Iris pigment epithelial cell (primary cell): ENCODE measurements around the gene ZNF558.

Experiments used
- DNase-seq: peaks from one replicate; pipeline ENCODE4 v3.0.0-alpha.2; 2011; ENCODE audit warnings: low read depth

Gene ZNF558

DNA sequence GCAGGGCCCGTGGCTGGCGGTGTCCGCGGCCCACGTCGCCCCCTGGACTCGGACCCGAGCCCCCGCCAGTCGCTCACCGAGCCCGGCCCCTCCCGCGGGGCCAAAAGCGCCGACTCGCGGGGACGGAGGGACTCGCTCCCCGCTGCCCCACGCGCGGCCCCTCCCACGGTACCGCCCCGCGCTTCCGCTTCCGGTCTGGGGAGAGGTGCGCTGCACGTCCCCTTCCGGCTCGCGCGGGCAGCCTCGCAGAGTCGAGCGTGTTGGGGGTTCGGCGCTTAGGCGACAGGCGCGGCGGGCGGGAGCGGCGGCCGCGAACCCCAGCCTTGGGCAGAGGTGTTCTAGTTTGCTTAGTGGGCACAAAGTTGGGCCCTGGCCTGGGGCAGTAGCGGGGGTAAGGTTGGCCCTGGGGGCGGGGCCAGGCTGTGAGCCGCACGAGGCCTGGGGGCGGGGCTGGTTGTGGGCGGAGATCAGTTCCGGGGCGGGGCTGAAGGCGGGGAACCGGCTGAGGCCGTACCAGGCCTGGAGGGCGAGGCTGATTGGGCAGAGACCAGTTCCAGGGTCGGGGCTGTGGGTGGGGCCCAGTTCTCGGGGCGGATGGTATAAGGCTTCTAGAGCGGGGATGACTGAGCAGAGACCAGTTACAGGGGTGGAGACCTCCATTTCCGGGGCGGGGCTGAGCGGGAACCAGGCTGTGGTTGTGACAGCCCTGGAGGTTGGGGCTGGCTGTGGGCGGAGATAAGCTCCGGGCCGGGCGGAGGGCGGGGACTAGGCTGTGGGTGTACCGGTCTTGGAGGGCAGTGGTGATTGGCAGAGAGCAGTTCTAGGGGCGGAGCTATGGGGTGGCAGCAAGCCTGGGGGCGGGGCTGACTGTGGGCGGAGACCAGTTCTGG is at the start of gene ZNF558, which contains the start of gene MBD3L1:
ZNF558 (minus strand) TSS at position 173 of the 890 bp plus-strand sequence. CDS start 9,645 bp downstream, outside the sequence.
MBD3L1 (plus strand) TSS at position 246 of the 890 bp plus-strand sequence. CDS start 10,302 bp downstream, outside the sequence.
- peak; percentile 99 for DNase-seq

DNA sequence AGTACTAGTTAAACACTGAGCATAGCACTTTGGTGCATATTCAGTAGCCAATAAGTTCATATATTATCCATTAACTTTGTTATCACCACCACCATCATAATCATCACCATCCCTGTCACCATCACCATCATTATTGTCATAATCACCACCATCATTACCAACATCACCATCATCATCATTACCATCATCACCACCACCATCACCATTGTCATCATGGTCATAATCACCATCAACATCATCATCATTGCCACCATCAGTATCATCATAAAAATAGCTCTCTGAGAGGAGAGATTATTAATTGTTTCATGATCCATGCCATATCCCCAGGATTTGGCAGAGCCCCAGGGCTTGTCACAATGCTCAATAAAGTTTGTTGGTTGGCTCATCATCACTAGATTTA is 49.4 kb upstream of the ZNF558 start:
- DNase-seq: no peak

GRCh38 chr19:8880868-8881488 is 48.9 kb upstream of the ZNF558 start:
- no peak for DNase-seq

GRCh38 chr19:8877854-8878705 is 46.0 kb upstream of the ZNF558 start:
- no peak for DNase-seq

- no peak for DNase-seq
These were observed 34.2 kb upstream of the ZNF558 start for GRCh38 chr19:8866344-8866743.

DNA sequence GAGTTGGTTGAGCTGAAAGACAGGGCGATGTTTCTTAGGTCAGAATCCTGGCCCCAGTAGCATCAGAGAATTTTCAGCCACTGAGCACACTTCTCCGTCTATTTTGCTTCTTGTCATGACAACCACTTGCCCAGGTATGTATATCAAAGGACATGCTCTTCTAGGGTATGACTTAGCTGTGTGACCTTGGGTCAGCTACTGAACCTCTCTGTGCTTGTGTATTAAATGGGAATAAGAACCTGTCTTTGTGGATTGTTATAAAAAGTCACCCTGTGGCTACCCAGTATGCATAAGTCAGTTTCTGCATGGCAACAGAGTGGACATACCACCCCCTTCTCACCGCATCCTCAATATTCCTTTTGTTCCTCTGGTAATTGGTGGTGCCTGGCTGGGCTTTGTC is 26.2 kb upstream of the ZNF558 start:
- DNase-seq: no peak

GRCh38 chr19:8850488-8850887 is 18.4 kb upstream of the ZNF558 start:
- DNase-seq: no peak

DNA sequence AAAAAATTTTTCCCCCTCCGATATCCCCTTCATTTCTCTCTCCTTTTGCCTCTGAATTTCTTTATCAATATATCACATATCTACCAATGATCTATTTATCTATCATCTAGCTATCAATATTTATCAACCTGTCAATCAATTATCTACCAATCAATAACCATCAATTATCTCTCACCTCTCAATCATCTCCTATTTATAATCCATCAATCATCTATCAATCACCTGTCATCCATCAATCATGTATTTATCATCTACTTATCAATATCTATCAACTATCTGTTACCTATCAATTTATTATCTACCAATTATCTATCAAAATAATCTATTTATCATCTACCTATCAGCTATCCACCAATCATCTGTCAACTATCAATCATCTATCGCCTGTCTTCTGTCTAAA is 17.1 kb upstream of the ZNF558 start:
- DNase-seq: no peak

GRCh38 chr19:8846819-8847218 is 14.7 kb upstream of the ZNF558 start:
- no peak for DNase-seq

DNA sequence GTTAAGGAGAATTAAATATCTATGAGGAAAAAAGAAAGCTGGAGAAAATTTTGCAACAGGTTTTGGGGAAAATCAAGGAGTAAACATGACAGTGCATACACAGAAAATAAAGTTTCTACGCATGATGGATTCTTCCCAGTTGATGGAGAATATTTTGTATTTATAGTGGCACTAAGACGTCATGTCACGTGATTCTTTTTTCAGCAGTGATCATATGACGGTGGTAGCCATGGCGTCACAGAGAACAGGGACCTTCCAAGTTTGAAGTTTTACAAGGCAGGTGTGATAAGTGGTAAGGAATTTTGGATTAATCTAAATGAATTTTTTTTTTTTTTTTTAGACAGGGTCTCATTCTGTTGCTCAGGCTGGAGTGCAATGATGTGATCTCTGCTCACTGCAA is 8.6 kb upstream of the ZNF558 start:
- no peak for DNase-seq

DNA sequence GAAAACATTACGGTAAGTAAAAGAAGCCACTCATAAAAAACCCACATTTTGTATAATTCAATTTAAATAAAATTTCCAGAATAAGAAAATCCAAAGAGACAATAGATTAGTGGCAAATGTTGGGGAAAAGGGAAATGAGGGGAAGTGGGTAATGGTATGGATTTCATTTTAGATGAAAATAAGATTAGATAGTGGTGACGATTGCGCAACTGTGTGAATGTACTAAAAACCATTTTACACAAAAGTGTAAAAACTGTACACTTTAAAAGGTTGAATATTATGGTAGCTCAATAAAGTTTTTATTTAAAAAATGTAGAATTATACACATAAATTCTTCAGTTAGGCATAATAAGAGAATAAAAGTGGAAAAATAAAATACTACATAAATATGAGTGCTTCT is 3.8 kb upstream of the ZNF558 start:
- no peak for DNase-seq

DNA sequence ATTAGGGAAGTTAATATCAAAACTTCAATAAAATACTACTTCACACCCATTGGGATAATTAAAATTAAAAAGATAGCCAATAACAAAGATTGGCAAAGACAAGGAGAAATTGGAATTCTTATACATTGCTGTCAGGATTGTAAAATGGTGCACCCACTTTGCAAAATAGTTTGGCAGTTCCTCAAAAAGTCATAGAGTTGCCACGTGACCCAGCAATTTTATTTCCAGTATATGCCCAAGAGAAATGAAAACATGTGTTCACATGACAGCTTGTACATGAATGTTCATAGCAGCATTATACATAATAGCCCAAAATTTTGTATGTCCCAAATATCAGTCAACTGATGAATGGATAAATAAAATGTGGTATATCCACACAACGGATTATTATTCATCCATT is 3.3 kb upstream of the ZNF558 start:
- DNase-seq: no peak

DNA sequence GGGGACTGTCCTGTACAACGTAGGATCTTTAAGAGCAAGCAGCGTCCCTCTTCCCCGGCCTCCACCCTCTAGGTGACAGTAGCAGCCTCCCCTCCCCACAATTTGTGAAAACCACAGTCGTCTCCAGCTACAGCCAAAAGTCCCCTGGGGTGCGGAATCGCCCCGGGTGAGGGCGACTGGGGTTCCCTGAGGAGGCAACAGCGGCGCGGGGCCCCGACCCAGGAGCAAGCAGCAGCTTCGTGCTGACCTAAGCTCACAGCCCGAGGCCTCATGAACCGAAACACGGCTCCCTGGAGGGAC is 322 bp downstream of the ZNF558 start:
- DNase-seq: no peak

DNA sequence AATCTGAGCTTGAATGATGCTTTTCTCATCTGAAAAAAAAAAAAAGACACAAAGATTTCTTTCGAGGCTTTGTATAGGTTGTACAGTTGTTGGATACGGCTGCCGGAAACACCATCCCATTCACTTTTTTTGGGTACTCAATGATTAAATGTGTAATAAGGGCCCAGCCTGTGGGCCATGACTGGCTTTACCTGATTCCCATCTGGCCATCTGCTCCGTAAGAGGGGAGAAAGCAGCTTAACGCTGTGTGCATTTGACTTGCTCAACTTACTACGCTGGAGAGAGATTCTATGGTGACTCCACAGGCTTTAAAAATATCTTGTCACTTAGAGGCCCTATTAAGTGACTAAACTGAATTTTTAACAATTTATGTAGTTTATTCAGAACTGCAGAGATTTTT is 731 bp downstream of the ZNF558 start:
- peak; percentile 4 for DNase-seq

GRCh38 chr19:8827277-8827676 is 4.8 kb downstream of the ZNF558 start:
- no peak for DNase-seq

DNA sequence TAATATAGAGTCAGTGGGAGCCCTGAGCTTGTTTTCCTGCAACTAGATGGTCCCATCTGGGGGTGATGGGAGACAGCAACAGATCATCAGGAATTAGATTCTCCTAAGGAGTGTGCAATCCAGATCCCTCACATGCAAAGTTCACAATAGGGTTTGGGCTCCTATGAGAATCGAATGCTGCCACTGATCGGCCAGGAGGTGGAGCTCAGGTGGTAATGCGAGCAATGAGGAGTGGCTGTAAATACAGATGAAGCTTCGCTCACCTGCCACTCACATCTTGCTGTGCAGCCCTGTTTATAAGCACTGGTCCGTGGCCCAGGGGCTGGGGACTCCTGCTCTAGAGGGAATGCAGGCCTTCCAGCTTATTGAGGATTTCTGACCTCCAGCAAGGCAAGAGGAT is 5.7 kb downstream of the ZNF558 start:
- no peak for DNase-seq

DNA sequence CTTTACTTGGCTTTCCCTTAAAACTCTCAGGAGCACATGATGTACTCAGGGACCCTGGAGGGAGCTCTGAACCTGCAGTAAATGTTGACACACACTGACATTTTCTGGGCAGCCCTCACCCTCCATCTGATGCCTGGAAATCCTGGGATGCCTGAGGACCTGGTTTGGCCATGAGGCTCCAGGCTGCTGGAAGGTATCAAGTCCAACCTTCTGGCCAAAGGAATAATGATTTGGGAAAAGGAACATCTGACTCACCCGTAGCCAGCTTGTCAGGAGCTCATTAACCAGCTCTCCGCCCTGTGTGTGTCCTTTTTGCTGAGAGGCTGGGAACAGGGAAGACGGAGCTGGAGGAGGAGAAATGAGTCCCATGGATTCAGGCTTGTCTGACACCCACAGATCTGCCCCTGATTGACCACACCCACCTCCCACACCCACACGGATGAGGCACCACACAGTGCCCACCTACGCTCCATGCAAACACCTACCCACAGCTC is 10.3 kb downstream of the ZNF558 start:
- no peak for DNase-seq

DNA sequence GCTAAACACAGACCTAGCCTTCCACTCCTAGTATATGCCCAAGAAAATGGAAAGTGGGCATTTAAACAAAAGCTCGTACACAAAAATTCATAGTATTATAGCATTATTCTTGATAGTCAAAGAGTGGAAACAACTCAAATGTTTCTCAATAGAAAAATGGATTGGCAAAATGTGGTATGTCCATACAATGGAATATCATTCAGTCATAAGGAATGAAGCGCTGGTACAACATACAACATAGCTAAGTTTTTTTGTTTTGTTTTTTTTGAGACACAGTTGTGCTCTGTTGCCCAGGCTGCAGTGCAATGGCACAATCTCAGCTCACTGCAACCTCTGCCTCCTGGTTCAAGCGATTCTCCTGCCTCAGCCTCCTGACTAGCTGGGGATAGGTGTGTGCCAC is 11.9 kb downstream of the ZNF558 start:
- DNase-seq: no peak

DNA sequence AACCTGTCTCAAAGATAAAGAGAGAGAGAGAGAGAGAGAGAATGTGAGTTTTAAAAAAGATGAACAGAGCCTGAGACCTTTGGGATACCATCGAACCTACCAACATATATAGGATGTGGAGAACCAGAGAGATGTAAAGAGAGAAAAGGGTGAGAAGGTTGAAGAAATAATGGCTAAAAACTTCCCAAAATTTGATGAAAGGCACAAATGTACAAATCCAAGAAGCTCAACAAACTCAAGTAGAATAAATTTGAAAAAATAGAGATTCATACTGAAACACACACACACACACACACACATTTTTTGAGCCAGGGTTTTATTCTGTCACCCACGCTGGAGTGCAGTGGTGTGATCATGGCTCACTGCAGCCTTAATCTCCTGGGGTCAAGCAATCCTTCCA is 16.3 kb downstream of the ZNF558 start:
- DNase-seq: no peak

DNA sequence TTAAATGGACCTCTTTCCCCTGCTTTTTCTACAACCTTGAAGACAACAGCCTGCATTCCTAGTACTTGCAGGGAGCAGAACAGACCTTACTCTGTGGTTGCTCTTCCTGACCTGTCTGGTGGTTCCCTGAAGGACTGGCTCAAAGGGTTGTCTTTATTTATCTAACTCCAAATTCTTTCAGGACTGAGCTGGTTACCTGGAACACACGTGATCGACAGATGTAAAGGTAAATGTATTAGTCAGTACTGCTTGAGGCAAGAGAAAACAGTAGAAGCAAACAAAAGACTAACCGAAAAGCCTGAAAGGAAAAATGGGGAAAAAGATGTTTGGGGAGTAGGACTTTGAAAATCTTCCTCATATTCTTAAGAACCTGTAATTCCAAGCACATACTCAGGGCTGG is 17.9 kb downstream of the ZNF558 start:
- DNase-seq: no peak

DNA sequence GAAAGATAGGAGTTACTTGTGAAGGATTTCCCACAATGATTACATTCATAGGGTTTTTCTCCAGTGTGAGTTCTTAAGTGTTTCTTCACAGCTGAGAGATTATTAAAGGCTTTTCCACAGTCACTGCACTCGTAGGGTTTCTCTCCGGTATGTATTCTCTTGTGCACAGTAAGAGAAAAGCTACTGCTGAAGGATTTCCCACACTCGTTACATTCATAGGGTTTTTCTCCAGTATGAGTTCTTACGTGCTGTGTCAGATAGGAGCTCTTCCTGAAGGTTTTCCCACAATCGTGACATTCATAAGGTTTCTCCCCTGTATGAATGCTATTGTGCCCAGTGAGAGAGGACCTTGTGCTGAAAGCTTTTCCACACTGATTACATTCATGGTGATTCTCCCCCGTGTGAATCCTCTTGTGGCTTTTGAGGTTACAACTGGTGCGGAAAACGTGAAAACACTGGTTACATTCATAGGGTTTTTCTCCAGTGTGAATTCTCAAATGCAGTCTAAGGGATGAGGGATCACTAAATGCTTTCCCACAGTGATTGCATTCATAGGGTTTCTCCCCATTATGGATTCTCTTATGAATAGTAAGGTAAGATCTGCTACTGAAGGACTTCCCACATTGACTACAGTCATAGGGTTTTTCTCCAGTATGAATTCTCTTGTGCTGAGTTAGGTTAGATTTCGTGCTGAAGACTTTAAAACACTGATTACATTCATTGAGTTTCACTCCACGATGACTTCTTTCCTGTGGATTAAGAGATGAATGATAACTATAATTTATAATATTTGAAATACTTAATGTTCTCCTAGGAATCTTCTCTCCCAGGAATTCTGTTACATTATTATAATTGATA is 20.6 kb downstream of the ZNF558 start:
- DNase-seq: peak; percentile 14

GRCh38 chr19:8806661-8807060 is 25.4 kb downstream of the ZNF558 start:
- no peak for DNase-seq
